SK-N-MC (cell line): ENCODE results near the gene PRR18.

Source experiments
- DNase-seq: peaks from one replicate; pipeline ENCODE4 v3.0.0-alpha.2; 2011; ENCODE audit warnings: low read depth, low spot score
- H3K27ac ChIP-seq: fragments of 200-600 bp; sonication (generic); 2 replicates; pipeline ENCODE4 v1.5.1; 2016; ENCODE audit warnings: mixed run types
- H3K36me3 ChIP-seq: fragments of 200-600 bp; sonication (generic); 2 replicates; pipeline ENCODE4 v1.6.1; 2017; ENCODE audit warnings: antibody characterized with exemption, low read length, mixed read lengths; ENCODE audit not compliant: insufficient read depth
- H3K4me3 ChIP-seq: fragments of 200-600 bp; sonication (generic); 2 replicates; pipeline ENCODE4 v1.5.1; 2016
- H3K9ac ChIP-seq: fragments of 200-600 bp; sonication (generic); 2 replicates; pipeline ENCODE4 v1.8.0; 2017; ENCODE audit warnings: mixed run types, mixed read lengths; ENCODE audit not compliant: insufficient read length
- H3K9me3 ChIP-seq: fragments of 200-600 bp; sonication (generic); 2 replicates; pipeline ENCODE4 v1.6.1; 2017; ENCODE audit warnings: low read depth, mild to moderate bottlenecking, antibody characterized with exemption, low read length, moderate library complexity, mixed read lengths
- EZH2 ChIP-seq: fragments of 200-600 bp; sonication (generic); IDR thresholded peaks from one replicate; pipeline ENCODE4 v1.6.1; 2017; ENCODE audit warnings: antibody characterized with exemption
- FOXP2 ChIP-seq: optimal IDR thresholded peaks from 2 replicates; pipeline ENCODE3; 2011; ENCODE audit warnings: mild to moderate bottlenecking, moderate library complexity; ENCODE audit not compliant: insufficient read depth; ENCODE audit errors: extremely low read length, control extremely low read depth
- POLR2AphosphoS5 ChIP-seq: IDR thresholded peaks from 2 replicates; pipeline ENCODE4 v1.6.1; 2012; ENCODE audit warnings: mild to moderate bottlenecking, low read depth, low read length, borderline replicate concordance

PRR18 gene

DNA sequence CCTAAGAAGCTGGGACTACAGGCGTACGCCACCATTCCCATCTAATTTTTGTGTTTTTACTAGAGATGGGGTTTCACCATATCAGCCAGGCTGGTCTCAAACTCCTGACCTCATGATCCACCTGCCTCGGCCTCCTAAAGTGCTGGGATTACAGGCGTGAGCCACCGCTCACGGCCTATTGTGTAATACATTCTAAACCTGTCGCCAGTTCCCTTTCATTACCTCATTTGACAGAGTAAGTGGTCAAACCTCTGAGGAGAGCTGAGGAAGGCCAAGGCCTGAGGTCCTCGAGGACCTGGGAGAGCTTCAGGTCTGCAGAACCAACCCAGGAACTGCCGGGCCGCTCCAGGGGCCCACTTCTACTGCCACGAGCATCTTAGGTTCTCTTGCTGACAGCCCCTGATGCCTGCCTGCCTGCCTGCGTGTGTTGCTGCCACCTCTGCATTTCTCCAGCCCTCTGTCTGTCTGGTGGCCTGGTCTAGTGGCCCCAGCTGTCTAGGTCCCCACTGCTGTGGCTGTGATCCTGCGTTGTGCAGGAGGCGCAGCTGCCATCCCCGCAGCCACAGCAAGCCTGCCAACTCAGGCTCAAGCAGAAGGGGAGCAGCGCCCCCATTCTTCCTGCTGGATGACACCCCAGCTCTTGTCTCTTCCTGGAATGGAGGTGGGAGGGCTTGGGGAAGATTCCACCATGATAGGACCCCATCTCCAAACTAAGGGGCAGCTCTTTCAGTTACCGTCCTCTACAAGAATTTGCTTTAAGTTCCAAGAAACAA is 45.3 kb downstream of the PRR18 start:
- TF ChIP-seq POLR2AphosphoS5 (no peak), FOXP2 (no peak), EZH2 (no peak)
- no peaks in the 10 kb centered on the region for H3K9me3 ChIP-seq
- H3K27ac ChIP-seq: no peak overlapping the region
- DNase-seq: no peak
- H3K36me3 ChIP-seq: no peaks in the 10 kb centered on the region
- no peak overlapping the region for H3K9ac ChIP-seq
- H3K4me3 ChIP-seq: no peak overlapping the region

DNA sequence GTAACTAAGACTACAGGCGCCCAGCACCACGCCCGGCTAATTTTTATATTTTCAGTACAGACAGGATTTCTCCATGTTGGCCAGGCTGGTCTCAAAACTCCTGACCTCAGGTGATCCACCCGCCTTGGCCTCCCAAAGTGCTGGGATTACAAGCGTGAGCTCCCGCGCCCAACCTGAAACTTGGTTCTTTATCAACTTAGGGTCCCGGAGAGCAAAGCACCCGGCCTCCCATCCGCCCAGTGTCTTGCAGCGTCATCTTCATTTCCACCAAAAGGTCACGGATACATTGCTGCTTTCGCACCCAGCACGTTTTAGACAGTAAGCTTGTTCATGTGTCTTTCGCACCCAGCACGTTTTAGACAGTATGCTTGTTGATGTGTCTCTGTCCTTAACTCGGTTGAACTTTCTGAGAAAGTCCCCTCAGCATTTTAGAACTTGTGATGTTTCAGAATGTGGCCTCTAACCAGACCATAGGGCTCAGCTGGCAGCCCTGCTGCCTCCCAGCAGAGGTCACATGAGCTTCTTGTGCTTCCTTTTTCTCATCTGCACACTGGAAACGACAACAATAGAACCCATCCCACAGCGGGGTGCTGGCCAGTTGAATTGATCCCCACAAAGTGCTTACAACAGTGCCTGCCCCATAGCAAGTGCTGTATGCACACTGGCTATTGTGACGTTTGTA is 48.8 kb downstream of the PRR18 start:
- Histone ChIP-seq H3K36me3 (no peaks in the 10 kb centered on the region), H3K9me3 (no peaks in the 10 kb centered on the region), H3K27ac (no peak overlapping the region), H3K9ac (no peak overlapping the region), H3K4me3 (no peak overlapping the region)
- DNase-seq: no peak
- TF ChIP-seq POLR2AphosphoS5 (no peak), FOXP2 (no peak), EZH2 (no peak)

DNA sequence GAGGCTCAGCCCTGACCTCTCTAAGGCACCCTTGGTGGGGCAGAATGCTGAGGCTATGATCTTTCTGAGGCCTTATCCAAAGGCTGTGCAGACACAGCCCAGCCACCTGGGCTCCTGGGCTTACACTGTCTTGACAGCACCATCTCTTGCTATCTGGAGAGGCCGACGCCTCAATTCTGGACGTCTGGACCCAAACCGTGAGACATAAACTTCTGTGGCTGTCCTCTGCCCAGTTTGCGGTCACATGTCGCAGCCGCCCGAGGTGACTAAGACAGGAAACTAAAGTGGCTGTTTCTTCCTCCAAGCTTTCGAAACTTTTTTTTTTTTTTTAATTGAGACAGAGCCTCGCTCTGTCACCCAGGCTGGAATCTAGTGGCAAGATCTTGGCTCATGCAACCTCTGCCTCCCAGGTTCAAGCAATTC is 49.3 kb downstream of the PRR18 start:
- Histone ChIP-seq H3K4me3 (no peak overlapping the region), H3K27ac (no peak overlapping the region), H3K36me3 (no peaks in the 10 kb centered on the region), H3K9ac (no peak overlapping the region), H3K9me3 (no peaks in the 10 kb centered on the region)
- no peak for DNase-seq
- TF ChIP-seq EZH2 (no peak), POLR2AphosphoS5 (no peak), FOXP2 (no peak)

DNA sequence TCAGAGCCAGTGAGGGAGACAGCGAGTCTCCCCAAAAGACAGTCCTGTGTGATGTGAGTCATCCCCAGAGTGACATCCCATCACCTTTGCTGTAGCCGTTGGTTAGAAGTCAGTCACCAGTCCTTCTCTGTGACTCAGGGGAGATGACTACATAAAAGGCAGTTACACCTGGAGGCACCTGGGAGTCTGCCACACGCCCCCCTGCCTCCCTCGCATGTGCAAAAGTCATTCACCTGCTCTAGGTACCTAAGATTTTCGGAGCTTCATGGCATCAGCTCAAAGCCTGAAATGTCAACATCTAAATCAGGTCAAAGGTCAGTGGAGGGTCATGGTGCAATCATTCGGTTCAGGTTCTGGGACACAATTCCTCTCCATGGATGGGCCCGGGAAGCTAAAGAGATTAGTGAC is 50.3 kb downstream of the PRR18 start:
- Histone ChIP-seq H3K9ac (no peak overlapping the region), H3K4me3 (no peak overlapping the region), H3K27ac (no peak overlapping the region), H3K9me3 (no peaks in the 10 kb centered on the region), H3K36me3 (no peaks in the 10 kb centered on the region)
- no peak for DNase-seq
- TF ChIP-seq POLR2AphosphoS5 (no peak), EZH2 (no peak), FOXP2 (no peak)
